MM.1S (cell line): Measurements from ENCODE around the gene DBNDD2.

Source experiments
- DNase-seq: peaks from one replicate; pipeline ENCODE4 v3.0.0-alpha.2; 2015
- H2AFZ ChIP-seq: fragments of 300-600 bp; sonication (generic); 2 replicates; pipeline ENCODE4 v1.6.0; 2016; ENCODE audit warnings: antibody characterized with exemption, low read length
- H3F3A ChIP-seq: fragments of 300-600 bp; sonication (generic); 2 replicates; pipeline ENCODE4 v1.6.1; 2016; ENCODE audit warnings: mild to moderate bottlenecking, antibody characterized with exemption, low read length, moderate library complexity, mixed read lengths; ENCODE audit not compliant: insufficient read depth
- H3K27ac ChIP-seq: fragments of 300-600 bp; sonication (generic); 2 replicates; pipeline ENCODE4 v1.5.1; 2016; ENCODE audit warnings: mild to moderate bottlenecking, low read length
- H3K27me3 ChIP-seq: fragments of 300-600 bp; sonication (generic); replicated peaks from 2 replicates; pipeline ENCODE4 v1.6.0; 2016; ENCODE audit warnings: low read length; ENCODE audit not compliant: insufficient read depth
- H3K36me3 ChIP-seq: fragments of 300-600 bp; sonication (generic); replicated peaks from 2 replicates; pipeline ENCODE4 v1.6.1; 2016; ENCODE audit warnings: mild to moderate bottlenecking, low read length, mixed read lengths; ENCODE audit not compliant: insufficient read depth
- H3K4me1 ChIP-seq: fragments of 300-600 bp; sonication (generic); 2 replicates; pipeline ENCODE4 v1.6.1; 2016; ENCODE audit warnings: low read length, mixed read lengths
- H3K4me2 ChIP-seq: fragments of 300-600 bp; sonication (generic); 2 replicates; pipeline ENCODE4 v1.6.0; 2016; ENCODE audit warnings: low read depth, low read length
- H3K4me3 ChIP-seq: fragments of 300-600 bp; sonication (generic); 2 replicates; pipeline ENCODE4 v1.5.1; 2016; ENCODE audit warnings: low read length, mixed read lengths
- H3K79me2 ChIP-seq: fragments of 300-600 bp; sonication (generic); 2 replicates; pipeline ENCODE4 v1.6.1; 2016; ENCODE audit warnings: mixed run types, low read length, mixed read lengths
- H3K9ac ChIP-seq: fragments of 300-600 bp; sonication (generic); 2 replicates; pipeline ENCODE4 v1.6.1; 2016; ENCODE audit warnings: low read length, mixed read lengths
- H3K9me2 ChIP-seq: fragments of 300-600 bp; sonication (generic); replicated peaks from 2 replicates; pipeline ENCODE4 v1.6.1; 2016; ENCODE audit warnings: mild to moderate bottlenecking, low read length, mixed read lengths; ENCODE audit not compliant: insufficient read depth
- H3K9me3 ChIP-seq: fragments of 300-600 bp; sonication (generic); replicated peaks from 2 replicates; pipeline ENCODE4 v1.6.1; 2016; ENCODE audit warnings: mild to moderate bottlenecking, low read length, mixed read lengths; ENCODE audit not compliant: insufficient read depth
- H4K20me1 ChIP-seq: fragments of 300-600 bp; sonication (generic); 2 replicates; pipeline ENCODE4 v1.6.1; 2016; ENCODE audit warnings: mild to moderate bottlenecking, low read length, moderate library complexity, mixed read lengths; ENCODE audit not compliant: insufficient read depth
- EZH2 ChIP-seq: fragments of 300-600 bp; sonication (generic); optimal IDR thresholded peaks from 2 replicates; pipeline ENCODE3; 2017; ENCODE audit warnings: low read depth, mild to moderate bottlenecking, antibody characterized with exemption, low read length, mixed read lengths
- EZH2phosphoT487 ChIP-seq: fragments of 300-600 bp; sonication (generic); IDR thresholded peaks from 2 replicates; pipeline ENCODE4 v1.6.1; 2018; ENCODE audit warnings: antibody characterized with exemption, low read length
- TF ChIP-seq, protein P1 (sequence below): fragments of 300-600 bp; sonication (generic); IDR thresholded peaks from 2 replicates; pipeline ENCODE4 v1.5.1; 2016; ENCODE audit warnings: antibody characterized with exemption, low read length, mixed read lengths

Gene DBNDD2

GRCh38 chr20:45432294-45432693 is 24.2 kb downstream of the DBNDD2 start:
- DNase-seq = peak; percentile 77
- H3K9me2 ChIP-seq = no peaks in the 10 kb centered on the region
- 0 out of 2 replicates have a peak overlapping the region, but pooled peaks have one; percentile 10 for H2AFZ ChIP-seq
- H3K4me3 ChIP-seq = no peak overlapping the region
- H3K9me3 ChIP-seq = no peaks in the 10 kb centered on the region
- H3K9ac ChIP-seq = no peak overlapping the region
- H3K36me3 ChIP-seq = no peaks in the 10 kb centered on the region
- H3K79me2 ChIP-seq = no peaks in the 10 kb centered on the region
- H4K20me1 ChIP-seq = no peaks in the 10 kb centered on the region
- H3K27ac ChIP-seq = peak overlapping the region; percentile 58; the same call in 1 of the 2 replicates
- H3F3A ChIP-seq = peaks cover 11% of the 10 kb centered on the region
- TF ChIP-seq EZH2phosphoT487 (no peak), EZH2 (no peak)
- TF ChIP-seq, protein P1, sequence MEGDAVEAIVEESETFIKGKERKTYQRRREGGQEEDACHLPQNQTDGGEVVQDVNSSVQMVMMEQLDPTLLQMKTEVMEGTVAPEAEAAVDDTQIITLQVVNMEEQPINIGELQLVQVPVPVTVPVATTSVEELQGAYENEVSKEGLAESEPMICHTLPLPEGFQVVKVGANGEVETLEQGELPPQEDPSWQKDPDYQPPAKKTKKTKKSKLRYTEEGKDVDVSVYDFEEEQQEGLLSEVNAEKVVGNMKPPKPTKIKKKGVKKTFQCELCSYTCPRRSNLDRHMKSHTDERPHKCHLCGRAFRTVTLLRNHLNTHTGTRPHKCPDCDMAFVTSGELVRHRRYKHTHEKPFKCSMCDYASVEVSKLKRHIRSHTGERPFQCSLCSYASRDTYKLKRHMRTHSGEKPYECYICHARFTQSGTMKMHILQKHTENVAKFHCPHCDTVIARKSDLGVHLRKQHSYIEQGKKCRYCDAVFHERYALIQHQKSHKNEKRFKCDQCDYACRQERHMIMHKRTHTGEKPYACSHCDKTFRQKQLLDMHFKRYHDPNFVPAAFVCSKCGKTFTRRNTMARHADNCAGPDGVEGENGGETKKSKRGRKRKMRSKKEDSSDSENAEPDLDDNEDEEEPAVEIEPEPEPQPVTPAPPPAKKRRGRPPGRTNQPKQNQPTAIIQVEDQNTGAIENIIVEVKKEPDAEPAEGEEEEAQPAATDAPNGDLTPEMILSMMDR = no peak
- H3K4me1 ChIP-seq = peaks cover 21% of the 10 kb centered on the region
- H3K27me3 ChIP-seq = no peaks in the 10 kb centered on the region
- H3K4me2 ChIP-seq = peak overlapping the region; percentile 39

DNA sequence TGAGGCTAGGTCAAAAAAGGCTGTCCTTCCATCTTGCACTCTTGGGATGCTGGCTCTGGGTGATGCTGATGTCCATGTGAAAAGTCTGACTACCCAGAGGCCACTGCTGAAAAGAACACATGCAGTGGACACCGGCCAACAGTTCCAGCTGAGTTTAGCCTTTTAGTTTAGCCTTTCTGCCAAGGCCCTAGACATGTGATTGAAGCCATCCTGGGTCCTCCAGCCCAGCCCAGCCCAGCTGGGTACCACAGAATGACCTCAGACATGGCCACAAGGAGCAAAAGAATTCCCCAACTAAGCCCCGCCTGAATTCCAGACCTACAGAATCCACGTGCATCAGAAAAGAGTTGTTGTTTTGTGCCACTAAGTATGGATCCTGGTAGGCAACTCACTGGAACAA is 25.2 kb downstream of the DBNDD2 start:
- Histone ChIP-seq H3K27ac (no peak overlapping the region), H3K27me3 (no peaks in the 10 kb centered on the region), H2AFZ (no peak overlapping the region), H3K4me2 (no peak overlapping the region), H3F3A (peaks cover 11% of the 10 kb centered on the region), H3K9me2 (no peaks in the 10 kb centered on the region), H3K4me3 (no peak overlapping the region), H3K36me3 (no peaks in the 10 kb centered on the region), H3K9ac (no peak overlapping the region), H3K79me2 (no peaks in the 10 kb centered on the region), H3K4me1 (peaks cover 21% of the 10 kb centered on the region), H3K9me3 (no peaks in the 10 kb centered on the region), H4K20me1 (no peaks in the 10 kb centered on the region)
- DNase-seq = no peak
- TF ChIP-seq EZH2 (no peak), EZH2phosphoT487 (no peak)
- TF ChIP-seq, protein P1 = no peak

DNA sequence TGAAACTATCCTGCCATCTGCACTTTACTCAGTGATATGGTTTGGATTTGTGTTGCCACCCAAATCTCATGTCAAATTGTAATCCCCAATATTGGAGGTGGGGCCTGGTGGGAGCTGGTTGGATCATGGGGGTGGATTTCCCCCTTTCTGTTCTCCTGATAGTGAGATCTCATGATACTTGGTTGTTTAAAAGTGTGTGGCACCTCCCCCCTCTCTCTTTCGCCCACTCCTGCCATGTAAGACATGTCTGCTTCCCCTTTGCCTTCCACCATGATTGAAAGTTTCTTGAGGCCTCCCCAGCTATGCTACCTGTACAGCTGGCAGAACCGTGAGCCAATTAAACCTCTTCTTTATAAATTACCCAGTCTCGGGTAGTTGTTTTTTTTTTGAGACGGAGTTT is 25.9 kb downstream of the DBNDD2 start:
- H3K79me2 ChIP-seq = no peaks in the 10 kb centered on the region
- H3K9ac ChIP-seq = no peak overlapping the region
- no peak overlapping the region for H2AFZ ChIP-seq
- no peak overlapping the region for H3K27ac ChIP-seq
- no peak overlapping the region for H3K4me2 ChIP-seq
- H3K9me3 ChIP-seq = no peaks in the 10 kb centered on the region
- H3K4me3 ChIP-seq = no peak overlapping the region
- no peaks in the 10 kb centered on the region for H3K36me3 ChIP-seq
- H3K27me3 ChIP-seq = no peaks in the 10 kb centered on the region
- H3K4me1 ChIP-seq = peaks cover 21% of the 10 kb centered on the region
- no peak for DNase-seq
- H4K20me1 ChIP-seq = no peaks in the 10 kb centered on the region
- TF ChIP-seq EZH2phosphoT487 (no peak), EZH2 (no peak)
- TF ChIP-seq, protein P1 = no peak
- H3F3A ChIP-seq = peaks cover 11% of the 10 kb centered on the region
- H3K9me2 ChIP-seq = no peaks in the 10 kb centered on the region
